Stimulated activated CD8-positive, alpha-beta memory T cell treated with anti-CD3 and anti-CD28 coated beads, Interleukin-15, amount 100 ng/mL, for 4 hours (primary cell): ENCODE measurements around the gene FXYD6.

Experiments used
- DNase-seq, 2 donors: peaks; one replicate each; pipeline ENCODE4 v3.0.0-alpha.2; 2020; ENCODE audit warnings: low read depth in 2 of 2

The FXYD6 gene

DNA sequence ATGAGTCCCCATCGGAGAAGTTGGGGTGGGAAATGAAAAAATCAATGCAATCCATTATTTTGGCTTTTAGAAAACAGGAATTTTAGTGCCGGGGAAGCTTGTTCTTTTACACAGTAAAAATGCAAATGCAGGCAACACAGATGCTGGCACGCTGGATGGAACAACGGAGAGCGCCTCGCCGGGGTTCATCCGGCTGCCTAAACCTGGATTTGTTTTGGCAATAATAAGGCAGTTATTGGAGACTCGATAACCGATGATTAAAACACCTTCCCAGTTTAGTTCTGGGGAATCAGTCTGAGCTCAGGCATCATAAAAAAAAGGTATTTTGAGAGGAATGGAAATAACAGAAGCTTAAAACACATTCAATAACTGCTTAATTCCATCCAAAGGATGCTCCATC is 82.3 kb downstream of the FXYD6 start:
- DNase-seq = no peak

GRCh38 chr11:117793583-117793982 is 82.9 kb downstream of the FXYD6 start:
- DNase-seq = no peak

GRCh38 chr11:117792992-117793391 is 83.5 kb downstream of the FXYD6 start:
- no peak for DNase-seq

GRCh38 chr11:117792241-117792640 is 84.2 kb downstream of the FXYD6 start:
- DNase-seq = no peak

- no peak for DNase-seq
These were observed 86.2 kb downstream of the FXYD6 start for GRCh38 chr11:117790279-117790678.

GRCh38 chr11:117789241-117789640 is 87.2 kb downstream of the FXYD6 start:
- no peak for DNase-seq
